Pancreas (tissue), 10 donors: ENCODE measurements around the gene FAM217A. TPM values are rescaled to one million over a fixed set of nuclear protein-coding genes. Genes with fewer than 3 reads are reported as not detected.

Experiments used
- ATAC-seq, 4 donors: fragments of 200-7000 bp; cut with Tn5 transposase; one replicate each; pipeline versions ENCODE4 v1.8.0 to v1.9.1; 2020; ENCODE audit warnings: mild to moderate bottlenecking in 4 of 4, moderate library complexity in 4 of 4
- DNase-seq, 6 donors: peaks; one replicate each; pipeline ENCODE4 v3.0.0-alpha.2; 2020
- FAIRE-seq: peaks from 2 replicates; lab custom pipeline; 2012; peaks lifted over from hg19 to GRCh38; lab: Jason Lieb, UNC
- H3K27ac ChIP-seq, 4 donors: fragments of 200-600 bp; sonication (generic); 1 replicate in 3 of 4; 2 replicates in 1 of 4; pipeline versions ENCODE4 v1.5.0 to v1.8.0; 2020
- H3K27me3 ChIP-seq, 4 donors: fragments of 200-600 bp; one replicate each; pipeline ENCODE4 v1.8.0; 2021
- H3K36me3 ChIP-seq, 3 donors: fragments of 200-600 bp; sonication (generic) in 1 of 3; one replicate each; pipeline versions ENCODE4 v1.5.0 to v1.8.0; 2020 to 2021
- H3K4me1 ChIP-seq, 3 donors: fragments of 200-600 bp; one replicate each; pipeline ENCODE4 v1.8.0; 2021
- H3K4me3 ChIP-seq, 4 donors: fragments of 200-600 bp; sonication (generic) in 2 of 4; one replicate each; pipeline versions ENCODE4 v1.5.0 to v1.8.0; 2020 to 2021
- H3K9me3 ChIP-seq, 4 donors: fragments of 200-600 bp; one replicate each; pipeline ENCODE4 v1.8.0; 2021
- CTCF ChIP-seq, 4 donors: fragments of 200-600 bp; sonication (generic) in 3 of 4; IDR thresholded peaks; one replicate each; pipeline versions ENCODE4 v1.5.0 to v1.8.0; 2021; ENCODE audit warnings: antibody characterized with exemption in 4 of 4
- WGBS, 2 donors: extraction: QIAGEN DNeasy Blood & Tissue Kit; methylation state at CpG; one replicate each; pipeline ENCODE4 v1.1.7; 2013; 5-methylcytosine and 5-hydroxymethylcytosine counted together
- intact Hi-C, 3 donors: fragments of 100-400 bp; cut with DNase I; formaldehyde crosslinking; loops; one replicate each; pipeline versions ENCODE4 v1.11.1 to v1.14.2; 2022
- polyA plus RNA-seq, 2 donors: library from polyadenylated mRNA; stranded (reverse); fragments of 200-250 nt; gene quantifications; one replicate each; pipeline ENCODE4 v1.2.3, GENCODE V29; 2013
- total RNA-seq, 6 donors: library from RNA; stranded (reverse); fragmentation: NEBNext Ultra II Directional in 4 of 6; extraction: Animal tissue kit (Norgen Biotek cat#: 25700) in 4 of 6; gene quantifications; one replicate each; pipeline versions ENCODE4 v1.2.1 to v1.2.4, GENCODE V29; 2021 to 2023
- donor health status: healthy with polysubstance abuse.
- donor health status: DM: no; HTN: no; CAD: no; lungs with moderate emphysema.
- donor health status: DM: no; HTN: no; CAD: no.
- donor health status: control.
- donor health status: control.
- donor health status: Bipolar disorder and iron deficiency.
- donor health status: DM: yes; HTN: yes; CAD: no.
- donor health status: DM: no; HTN: no; CAD: no.
- donor health status: DM: no; HTN: no; CAD: no.
- donor health status: DM: yes; HTN: yes; CAD: no.

The FAM217A gene
- total and polyA plus RNA-seq, 8 donors, result 0.09 to 1.3 (median 0.69) TPM; not detected in 1

GRCh38 chr6:4041480-4041879 is 37.5 kb downstream of the FAM217A start:
- no peak for TF ChIP-seq CTCF (IDR thresholded peaks at IDR 0.05)
- Histone ChIP-seq H3K4me1 (no peaks in the 10 kb centered on the region), H3K27me3 (no peaks in the 10 kb centered on the region), H3K36me3 (peaks cover 4 to 58% (median 16%) of the 10 kb centered on the region in 3 donors), H3K4me3 (no peak overlapping the region), H3K27ac (no peak overlapping the region), H3K9me3 (no peaks in the 10 kb centered on the region)
- intact Hi-C loops, result no loop called here
- DNase-seq (no peak), FAIRE-seq (no peak), ATAC-seq (no peak)

- intact Hi-C loops, result no loop called here
- TF ChIP-seq CTCF (IDR thresholded peaks at IDR 0.05), result no peak
- FAIRE-seq (no peak), ATAC-seq (no peak), DNase-seq (no peak)
- H3K9me3 ChIP-seq, result no peaks in the 10 kb centered on the region
- no peaks in the 10 kb centered on the region for H3K27me3 ChIP-seq
- no peak overlapping the region for H3K4me3 ChIP-seq
- 78 to 86% methylated on average over 1 of the region's 1 CpG for WGBS, 2 donors
- H3K36me3 ChIP-seq, result peaks cover 4 to 56% (median 13%) of the 10 kb centered on the region in 3 donors
- no peak overlapping the region for H3K27ac ChIP-seq
- no peaks in the 10 kb centered on the region for H3K4me1 ChIP-seq
Observed at GRCh38 chr6:4039348-4039747, 39.6 kb downstream of the FAM217A start.

GRCh38 chr6:4036581-4036980 is 42.4 kb downstream of the FAM217A start:
- peaks cover 0 to 29% (median 18%) of the 10 kb centered on the region in 3 donors for H3K36me3 ChIP-seq
- FAIRE-seq (no peak), DNase-seq (no peak), ATAC-seq (no peak)
- intact Hi-C loops, result no loop called here
- no peaks in the 10 kb centered on the region for H3K9me3 ChIP-seq
- H3K4me3 ChIP-seq, result no peak overlapping the region
- no peaks in the 10 kb centered on the region for H3K27me3 ChIP-seq
- TF ChIP-seq CTCF (IDR thresholded peaks at IDR 0.05), result no peak
- no peak overlapping the region for H3K27ac ChIP-seq
- WGBS, 2 donors, result 88 to 90% methylated on average over 5 of the region's 5 CpGs
- peaks cover 0 to 4% (median 0%) of the 10 kb centered on the region in 3 donors for H3K4me1 ChIP-seq

GRCh38 chr6:4032475-4032874 is 46.5 kb downstream of the FAM217A start:
- 76 to 79% methylated on average over 9 of the region's 9 CpGs for WGBS, 2 donors
- no peak for TF ChIP-seq CTCF (IDR thresholded peaks at IDR 0.05)
- H3K4me3 ChIP-seq, result no peak overlapping the region
- H3K36me3 ChIP-seq, result peaks cover 0 to 5% (median under 1%) of the 10 kb centered on the region in 3 donors
- DNase-seq (no peak), FAIRE-seq (no peak), ATAC-seq (no peak)
- no peaks in the 10 kb centered on the region for H3K27me3 ChIP-seq
- intact Hi-C loops, result no loop called here
- no peak overlapping the region for H3K27ac ChIP-seq
- no peaks in the 10 kb centered on the region for H3K9me3 ChIP-seq
- H3K4me1 ChIP-seq, result peaks cover 0 to 4% (median 0%) of the 10 kb centered on the region in 3 donors

- no peak overlapping the region for H3K27ac ChIP-seq
- intact Hi-C loops, result no loop called here
- ATAC-seq (no peak), FAIRE-seq (no peak), DNase-seq (no peak)
- no peak for TF ChIP-seq CTCF (IDR thresholded peaks at IDR 0.05)
- H3K36me3 ChIP-seq, result peaks cover 0 to 5% (median 0%) of the 10 kb centered on the region in 3 donors
- no peaks in the 10 kb centered on the region for H3K9me3 ChIP-seq
- H3K4me3 ChIP-seq, result no peak overlapping the region
- H3K27me3 ChIP-seq, result no peaks in the 10 kb centered on the region
- 82 to 90% methylated on average over 1 of the region's 1 CpG for WGBS, 2 donors
- peaks cover 0 to 4% (median 0%) of the 10 kb centered on the region in 3 donors for H3K4me1 ChIP-seq
Observed at GRCh38 chr6:4031442-4031841, 47.5 kb downstream of the FAM217A start.
